CD4-positive, alpha-beta memory T cell (primary cell): Measurements from ENCODE around the gene AAGAB. TPM values are rescaled to one million over a fixed set of nuclear protein-coding genes. Genes with fewer than 3 reads are reported as not detected.

Experiments
- CTCF ChIA-PET: fragments of 350-600 bp; sonication (Branson Sonifier 250); formaldehyde crosslinking; loops from one replicate; lab custom pipeline; 2021; ENCODE audit warnings: inconsistent platforms; ENCODE audit not compliant: partially characterized antibody; lab: Charles Lee
- POLR2A ChIA-PET: fragments of 350-600 bp; sonication (Branson Sonifier 250); formaldehyde crosslinking; loops from one replicate; lab custom pipeline; 2021; ENCODE audit not compliant: partially characterized antibody; lab: Charles Lee
- DNase-seq, 5 donors: peaks; one replicate each; pipeline versions ENCODE4 v3.0.0 to v3.0.0-alpha.2; 2020 to 2022; ENCODE audit warnings: mixed read lengths in 1 of 5
- H3K27ac ChIP-seq: one replicate; pipeline ENCODE4 v1.7.0; 2013; ENCODE audit warnings: low read depth, low read length
- H3K27me3 ChIP-seq: 2 replicates; pipeline ENCODE4 v1.7.0; 2013; ENCODE audit warnings: mild to moderate bottlenecking, low read length, moderate library complexity; ENCODE audit not compliant: insufficient read depth
- H3K36me3 ChIP-seq: 2 replicates; pipeline ENCODE4 v1.7.0; 2013; ENCODE audit warnings: mild to moderate bottlenecking, low read length, moderate library complexity; ENCODE audit not compliant: insufficient read depth
- H3K4me1 ChIP-seq: 2 replicates; pipeline ENCODE4 v1.7.0; 2013; ENCODE audit warnings: mild to moderate bottlenecking, low read length, moderate library complexity; ENCODE audit not compliant: insufficient read depth
- H3K4me3 ChIP-seq, 2 donors: one replicate each; pipeline ENCODE4 v1.7.0; 2013; ENCODE audit warnings: low read length in 2 of 2, mild to moderate bottlenecking in 1 of 2
- H3K9me3 ChIP-seq, 2 donors: one replicate each; pipeline ENCODE4 v1.7.0; 2013; ENCODE audit warnings: low read length in 2 of 2, control low read depth in 1 of 2; ENCODE audit not compliant: control insufficient read depth in 1 of 2
- H3K27ac Mint-ChIP-seq, 7 donors: one replicate each; pipeline ENCODE4 v1.8.0; 2020 to 2021; ENCODE audit warnings: mixed read lengths in 7 of 7, mild to moderate bottlenecking in 6 of 7, inconsistent platforms in 3 of 7, moderate library complexity in 3 of 7
- H3K27me3 Mint-ChIP-seq, 2 donors: one replicate each; pipeline ENCODE4 v1.8.0; 2020 to 2021; ENCODE audit warnings: mixed read lengths in 2 of 2
- H3K36me3 Mint-ChIP-seq, 2 donors: one replicate each; pipeline ENCODE4 v1.8.0; 2020 to 2021; ENCODE audit warnings: mixed read lengths in 2 of 2, inconsistent platforms in 1 of 2, mild to moderate bottlenecking in 1 of 2
- H3K4me1 Mint-ChIP-seq, 4 donors: one replicate each; pipeline ENCODE4 v1.8.0; 2020 to 2021; ENCODE audit warnings: mixed read lengths in 4 of 4, mild to moderate bottlenecking in 1 of 4
- H3K4me3 Mint-ChIP-seq, 8 donors: one replicate each; pipeline ENCODE4 v1.8.0; 2020 to 2021; ENCODE audit warnings: mixed read lengths in 8 of 8, mild to moderate bottlenecking in 7 of 8, moderate library complexity in 6 of 8, inconsistent platforms in 3 of 8
- H3K9me3 Mint-ChIP-seq, 8 donors: one replicate each; pipeline ENCODE4 v1.8.0; 2020 to 2021; ENCODE audit warnings: mixed read lengths in 8 of 8, mild to moderate bottlenecking in 5 of 8, inconsistent platforms in 3 of 8, moderate library complexity in 1 of 8
- intact Hi-C: fragments of 100-400 bp; cut with micrococcal nuclease; formaldehyde crosslinking; loops from one replicate; pipeline ENCODE4 v1.15.1; 2023
- polyA plus RNA-seq, 2 donors: library from polyadenylated mRNA; unstranded; fragments of 300-500 nt; fragmentation: Illumina TruSeq; gene quantifications; one replicate each; pipeline ENCODE4 v1.2.3, GENCODE V29; 2021
- total RNA-seq, 2 experiments: library from RNA; stranded (reverse); gene quantifications; one replicate each; pipeline ENCODE4 v1.2.3, GENCODE V29; 2021

AAGAB gene
- total and polyA plus RNA-seq, 4 experiments from 2014 or later, result 30.2 to 71.0 (median 36.9) TPM

GRCh38 chr15:67174446-67174845 lies 80.0 kb downstream of the AAGAB start:
- Mint-ChIP-seq H3K9me3 (no peaks in the 10 kb centered on the region), H3K27me3 (no peaks in the 10 kb centered on the region), H3K27ac (peak overlapping the region; percentile 61 to 91 (median 82)), H3K4me1 (peaks cover 38 to 64% (median 51%) of the 10 kb centered on the region in 4 donors), H3K36me3 (peaks cover 52 to 80% of the 10 kb centered on the region in 2 donors), H3K4me3 (peak overlapping the region in 1 of 8 donors; percentile 13)
- peak overlapping the region; percentile 23 for H3K27ac ChIP-seq
- intact Hi-C loops, result no loop called here
- H3K4me3 ChIP-seq, result no peak overlapping the region
- no peaks in the 10 kb centered on the region for H3K27me3 ChIP-seq
- CTCF ChIA-PET, result interaction anchor here (0.7 kb wide), 1 partner anchor 19 kb away, joined by 3 read pairs; no protein-coding TSS in a partner anchor
- H3K9me3 ChIP-seq, result no peaks in the 10 kb centered on the region
- H3K4me1 ChIP-seq, result peaks cover 28% of the 10 kb centered on the region
- POLR2A ChIA-PET, result interaction anchor here (0.7 to 1.4 kb wide), 2 partner anchors 17 to 25 kb away, joined by 3 to 4 read pairs; no protein-coding TSS in a partner anchor
- no peak for DNase-seq
- H3K36me3 ChIP-seq, result peaks cover 63% of the 10 kb centered on the region

- no peak overlapping the region for H3K4me3 Mint-ChIP-seq
- no peak overlapping the region for H3K27ac ChIP-seq
- peaks cover 60% of the 10 kb centered on the region for H3K36me3 ChIP-seq
Measured at GRCh38 chr15:67173786-67174185, 80.7 kb downstream of the AAGAB start.

GRCh38 chr15:67173005-67173404 lies 81.5 kb downstream of the AAGAB start:
- Mint-ChIP-seq H3K4me3 (peak overlapping the region in 1 of 8 donors; percentile 12), H3K4me1 (peaks cover 36 to 72% (median 53%) of the 10 kb centered on the region in 4 donors), H3K27ac (peak overlapping the region; percentile 42 to 86 (median 65)), H3K27me3 (no peaks in the 10 kb centered on the region), H3K36me3 (peaks cover 60 to 81% of the 10 kb centered on the region in 2 donors), H3K9me3 (no peaks in the 10 kb centered on the region)
- Histone ChIP-seq H3K4me3 (no peak overlapping the region), H3K27ac (no peak overlapping the region), H3K9me3 (no peaks in the 10 kb centered on the region), H3K36me3 (peaks cover 61% of the 10 kb centered on the region), H3K4me1 (peaks cover 28% of the 10 kb centered on the region), H3K27me3 (no peaks in the 10 kb centered on the region)
- ChIA-PET POLR2A (no interaction called here), CTCF (no interaction called here)
- no peak for DNase-seq
- intact Hi-C loops, result no loop called here

More at GRCh38 chr15:67173786-67174185, 80.7 kb downstream of the AAGAB start:
- Mint-ChIP-seq H3K4me1 (peaks cover 38 to 64% (median 51%) of the 10 kb centered on the region in 4 donors), H3K9me3 (no peaks in the 10 kb centered on the region), H3K27ac (peak overlapping the region; percentile 42 to 85 (median 80)), H3K36me3 (peaks cover 55 to 79% of the 10 kb centered on the region in 2 donors), H3K27me3 (no peaks in the 10 kb centered on the region)
- peaks cover 28% of the 10 kb centered on the region for H3K4me1 ChIP-seq
- no peak overlapping the region for H3K4me3 ChIP-seq
- intact Hi-C loops, result no loop called here
- CTCF ChIA-PET, result no interaction called here
- H3K9me3 ChIP-seq, result no peaks in the 10 kb centered on the region
- no peak for DNase-seq
- no peaks in the 10 kb centered on the region for H3K27me3 ChIP-seq
- POLR2A ChIA-PET, result interaction anchor here (1.4 kb wide), 1 partner anchor 25 kb away, joined by 4 read pairs; no protein-coding TSS in a partner anchor

GRCh38 chr15:67172172-67172571 lies 82.3 kb downstream of the AAGAB start:
- Mint-ChIP-seq H3K4me1 (peaks cover 36 to 74% (median 54%) of the 10 kb centered on the region in 4 donors), H3K36me3 (peaks cover 66 to 89% of the 10 kb centered on the region in 2 donors), H3K27me3 (no peaks in the 10 kb centered on the region), H3K9me3 (no peaks in the 10 kb centered on the region), H3K4me3 (peak overlapping the region in 1 of 8 donors; percentile 5), H3K27ac (peak overlapping the region in 5 of 7 donors; percentile 49 to 81 (median 69))
- Histone ChIP-seq H3K4me1 (peaks cover 28% of the 10 kb centered on the region), H3K9me3 (no peaks in the 10 kb centered on the region), H3K27me3 (no peaks in the 10 kb centered on the region), H3K27ac (no peak overlapping the region), H3K4me3 (no peak overlapping the region), H3K36me3 (peaks cover 64% of the 10 kb centered on the region)
- CTCF ChIA-PET, result no interaction called here
- intact Hi-C loops, result no loop called here
- no peak for DNase-seq
- POLR2A ChIA-PET, result no interaction called here

- CTCF ChIA-PET, result no interaction called here
Measured at GRCh38 chr15:67171471-67171870, 83.0 kb downstream of the AAGAB start.

GRCh38 chr15:67170143-67170925 lies 84.1 kb downstream of the AAGAB start:
- POLR2A ChIA-PET, result interaction anchor here (1.3 to 1.7 kb wide), 2 partner anchors 69 to 104 kb away, joined by 3 to 4 read pairs; no protein-coding TSS in a partner anchor
- H3K27ac Mint-ChIP-seq, result peak overlapping the region in 5 of 7 donors; percentile 7 to 75 (median 61)
- H3K27me3 Mint-ChIP-seq, result no peaks in the 10 kb centered on the region

More at GRCh38 chr15:67171471-67171870, 83.0 kb downstream of the AAGAB start:
- intact Hi-C loops, result no loop called here
- POLR2A ChIA-PET, result interaction anchor here (1.3 kb wide), 1 partner anchor 71 kb away, joined by 3 read pairs; no protein-coding TSS in a partner anchor
- Histone ChIP-seq H3K4me1 (peaks cover 28% of the 10 kb centered on the region), H3K27me3 (no peaks in the 10 kb centered on the region), H3K9me3 (no peaks in the 10 kb centered on the region), H3K4me3 (no peak overlapping the region), H3K36me3 (peaks cover 64% of the 10 kb centered on the region), H3K27ac (no peak overlapping the region)
- Mint-ChIP-seq H3K4me1 (peaks cover 36 to 67% (median 50%) of the 10 kb centered on the region in 4 donors), H3K27me3 (no peaks in the 10 kb centered on the region), H3K27ac (peak overlapping the region in 3 of 7 donors; percentile 28 to 74 (median 72)), H3K4me3 (no peak overlapping the region), H3K9me3 (peaks cover 0 to 2% (median 0%) of the 10 kb centered on the region in 8 donors), H3K36me3 (peaks cover 66 to 90% of the 10 kb centered on the region in 2 donors)
- DNase-seq, result no peak

GRCh38 chr15:67168694-67169093 lies 85.8 kb downstream of the AAGAB start:
- no peak overlapping the region for H3K27ac ChIP-seq
- no peaks in the 10 kb centered on the region for H3K9me3 ChIP-seq
- H3K4me1 Mint-ChIP-seq, result peaks cover 17 to 40% (median 30%) of the 10 kb centered on the region in 4 donors
- intact Hi-C loops, result no loop called here
- H3K9me3 Mint-ChIP-seq, result peaks cover 0 to 3% (median 0%) of the 10 kb centered on the region in 8 donors
- no peak overlapping the region for H3K4me3 Mint-ChIP-seq
- DNase-seq, result no peak
- H3K27ac Mint-ChIP-seq, result peak overlapping the region in 3 of 7 donors; percentile 53 to 79 (median 74)
- CTCF ChIA-PET, result no interaction called here
- H3K36me3 ChIP-seq, result peaks cover 80% of the 10 kb centered on the region
- H3K4me3 ChIP-seq, result no peak overlapping the region
- H3K27me3 ChIP-seq, result no peaks in the 10 kb centered on the region
- POLR2A ChIA-PET, result interaction anchor here (0.6 to 1.7 kb wide), 3 partner anchors 20 to 102 kb away, joined by 3 to 4 read pairs (median 3); no protein-coding TSS in a partner anchor
- H3K27me3 Mint-ChIP-seq, result no peaks in the 10 kb centered on the region
- peaks cover 63 to 88% of the 10 kb centered on the region in 2 donors for H3K36me3 Mint-ChIP-seq
- H3K4me1 ChIP-seq, result peaks cover 9% of the 10 kb centered on the region

More at GRCh38 chr15:67170143-67170925, 84.1 kb downstream of the AAGAB start:
- Mint-ChIP-seq H3K36me3 (peaks cover 71 to 94% of the 10 kb centered on the region in 2 donors), H3K9me3 (peaks cover 0 to 3% (median 0%) of the 10 kb centered on the region in 8 donors), H3K4me1 (peaks cover 31 to 57% (median 46%) of the 10 kb centered on the region in 4 donors), H3K4me3 (no peak overlapping the region)
- no peak for DNase-seq
- H3K27ac ChIP-seq, result no peak overlapping the region
- H3K4me1 ChIP-seq, result peaks cover 24% of the 10 kb centered on the region
- H3K27me3 ChIP-seq, result no peaks in the 10 kb centered on the region
- peaks cover 74% of the 10 kb centered on the region for H3K36me3 ChIP-seq
- intact Hi-C loops, result no loop called here
- CTCF ChIA-PET, result interaction anchor here (0.8 to 1.0 kb wide), 2 partner anchors 53 to 105 kb away, joined by 3 read pairs; partner anchors contain the start of gene SMAD3
- H3K4me3 ChIP-seq, result no peak overlapping the region
- no peaks in the 10 kb centered on the region for H3K9me3 ChIP-seq
